NCI-H748 (cell line): ENCODE results near the gene RNF7.
A peak's percentile ranks its signal among the peaks of the same experiment; 100 is the strongest.
"Not testable (repeated sequence)": the region's sequence is repeated elsewhere in the genome, so short reads cannot be mapped to it uniquely, and the experiment has no call there.

ENCODE experiments used
- DNase-seq: peaks from one replicate; lab custom pipeline; 2025; ENCODE audit not compliant: unreplicated experiment; lab: John Stamatoyannopoulos, UW

The RNF7 gene

DNA sequence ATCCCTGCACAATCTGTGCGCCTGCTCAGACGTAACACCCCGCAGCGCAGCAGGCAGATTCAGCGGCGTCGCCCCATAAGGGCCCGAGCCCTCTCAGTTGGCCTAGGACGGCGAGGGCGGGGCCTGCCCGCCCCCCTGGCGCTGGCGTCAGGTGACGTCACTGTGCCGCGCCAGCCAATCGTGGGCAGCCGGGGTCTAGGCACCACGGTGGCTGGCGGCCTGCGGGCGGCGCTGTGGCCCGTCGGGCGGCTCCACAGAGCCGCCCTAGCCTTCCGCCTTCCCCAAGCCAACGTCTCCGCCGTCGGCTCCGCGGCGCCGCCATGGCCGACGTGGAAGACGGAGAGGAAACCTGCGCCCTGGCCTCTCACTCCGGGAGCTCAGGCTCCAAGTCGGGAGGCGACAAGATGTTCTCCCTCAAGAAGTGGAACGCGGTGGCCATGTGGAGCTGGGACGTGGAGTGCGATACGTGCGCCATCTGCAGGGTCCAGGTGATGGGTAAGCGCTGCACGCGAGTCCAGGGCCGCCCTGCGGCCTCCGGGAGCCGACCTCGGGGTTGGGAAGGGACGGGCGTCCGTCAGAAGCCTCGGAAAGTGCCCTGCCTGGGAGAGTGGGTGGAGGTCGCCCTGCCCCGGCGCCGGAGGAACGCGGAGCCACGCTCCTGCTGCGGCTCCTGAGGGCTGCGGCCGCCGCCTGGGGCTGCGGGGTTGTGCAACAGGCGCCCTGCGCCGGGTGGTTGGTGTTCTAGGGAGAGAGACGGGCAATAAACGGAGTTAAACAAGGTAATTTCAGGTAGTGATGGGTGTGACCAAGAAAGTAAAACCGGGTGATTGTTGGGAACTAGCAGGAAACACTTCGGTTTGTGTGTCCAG lies at the start of gene RNF7:
TSS of gene RNF7 (plus strand) at position 277 of the 869 bp plus-strand sequence. CDS start at position 321, 44 bp downstream.
- peak; percentile 93 for DNase-seq

DNA sequence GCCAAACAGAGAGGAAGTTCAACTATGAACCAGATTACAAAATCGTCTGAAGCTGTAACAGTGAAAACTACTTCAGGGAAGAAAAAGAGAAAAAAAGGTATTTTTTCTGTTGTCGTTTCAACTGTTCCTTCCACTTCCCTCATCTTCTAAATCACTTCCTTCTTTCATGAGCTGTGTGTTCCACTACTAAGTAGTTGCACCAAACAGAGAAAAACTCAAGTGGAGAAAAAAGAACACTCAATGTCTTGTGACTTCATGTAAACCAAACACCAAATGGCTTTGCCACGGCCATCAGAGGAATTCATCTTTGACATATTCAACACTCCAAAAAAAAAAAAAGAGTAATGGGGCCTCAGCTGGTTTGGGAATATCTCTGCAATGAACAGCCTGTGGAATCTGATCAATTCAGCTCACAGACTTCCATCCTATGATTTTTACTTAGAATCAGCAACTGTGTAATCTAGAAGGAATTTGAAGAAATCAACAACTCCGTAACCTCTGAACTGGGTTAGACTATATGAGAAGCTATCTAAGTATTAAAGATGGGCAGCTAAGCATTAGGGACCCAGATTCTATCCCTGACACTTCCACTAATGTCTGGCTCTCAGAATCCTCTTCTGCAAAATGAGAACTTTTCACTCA lies 47.5 kb upstream of the RNF7 start:
- DNase-seq = no peak

DNA sequence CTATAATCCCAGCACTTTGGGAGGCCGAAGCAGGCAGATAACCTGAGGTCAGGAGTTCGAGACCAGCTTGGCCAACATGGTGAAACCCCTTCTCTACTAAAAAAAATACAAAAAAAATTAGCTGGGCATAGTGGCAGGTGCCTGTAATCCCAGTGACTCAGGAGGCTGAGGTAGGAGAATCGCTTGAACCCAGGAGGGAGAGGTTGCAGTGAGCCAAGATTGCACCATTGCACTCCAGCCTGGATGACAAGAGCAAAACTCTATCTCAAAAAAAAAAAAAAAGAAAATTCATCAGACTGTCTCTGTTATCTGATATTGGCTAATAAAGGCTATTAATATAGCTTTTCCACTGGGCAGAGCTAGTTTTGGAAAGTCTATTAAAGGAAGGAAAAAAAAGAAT lies 46.6 kb upstream of the RNF7 start:
- DNase-seq = not testable (repeated sequence)

DNA sequence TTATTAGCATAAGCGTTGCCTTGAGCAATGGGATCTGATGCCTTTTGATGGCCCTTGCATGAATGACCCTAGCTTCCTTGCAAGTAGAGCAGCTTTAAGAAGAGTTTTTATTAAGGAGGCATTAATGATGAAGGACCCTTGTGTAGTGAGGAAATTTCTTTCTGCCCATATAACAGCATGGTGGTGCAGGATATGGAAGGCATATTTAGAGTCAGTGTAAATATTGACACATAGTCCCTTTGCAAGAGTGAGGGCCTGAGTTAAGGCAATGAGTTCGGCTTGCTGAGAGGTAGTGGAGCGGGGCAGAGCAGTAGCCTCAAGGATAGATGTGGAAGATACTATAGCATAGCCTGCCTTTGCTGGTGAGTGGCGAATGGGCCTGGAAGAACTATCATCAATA lies 45.1 kb upstream of the RNF7 start:
- not testable (repeated sequence) for DNase-seq

DNA sequence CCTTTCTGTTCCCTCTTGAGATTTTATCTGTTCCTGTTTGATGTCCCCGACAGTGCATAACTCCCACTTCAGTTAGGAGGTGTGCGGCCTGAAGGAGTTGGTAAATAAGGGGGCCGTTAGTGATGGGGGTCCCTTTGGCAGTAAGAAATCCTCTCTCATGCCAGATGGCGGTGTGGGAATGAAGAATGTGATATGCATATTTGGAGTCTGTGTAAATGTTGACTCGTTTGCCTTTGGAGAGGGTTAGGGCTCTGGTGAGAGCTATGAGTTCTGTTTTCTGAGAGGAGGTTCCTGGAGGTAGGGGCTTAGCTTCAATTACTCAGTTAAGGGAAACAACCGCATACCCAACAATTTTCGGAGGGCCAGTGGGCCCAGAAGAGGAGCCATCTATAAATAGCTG lies 38.8 kb upstream of the RNF7 start:
- DNase-seq = no peak

DNA sequence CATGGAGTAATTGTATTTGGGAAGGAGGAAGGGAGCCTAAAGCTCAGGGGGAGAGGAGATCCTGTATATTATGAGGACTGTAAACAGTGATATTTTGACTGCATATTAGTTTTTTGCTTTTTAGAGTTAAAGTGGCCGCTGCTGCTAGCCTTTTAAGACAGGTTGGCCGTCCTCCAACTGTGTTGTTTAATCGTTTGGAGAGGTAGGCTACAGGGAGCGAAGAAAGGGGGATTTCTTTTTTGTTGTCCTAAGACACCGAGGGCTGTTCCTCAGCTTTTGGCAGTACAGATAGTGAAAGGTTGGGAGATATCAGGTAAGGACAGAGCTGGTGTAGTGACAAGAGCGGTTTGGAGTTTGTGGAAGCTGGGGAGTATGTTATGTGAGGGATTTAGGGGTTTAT lies 38.2 kb upstream of the RNF7 start:
- no peak for DNase-seq

DNA sequence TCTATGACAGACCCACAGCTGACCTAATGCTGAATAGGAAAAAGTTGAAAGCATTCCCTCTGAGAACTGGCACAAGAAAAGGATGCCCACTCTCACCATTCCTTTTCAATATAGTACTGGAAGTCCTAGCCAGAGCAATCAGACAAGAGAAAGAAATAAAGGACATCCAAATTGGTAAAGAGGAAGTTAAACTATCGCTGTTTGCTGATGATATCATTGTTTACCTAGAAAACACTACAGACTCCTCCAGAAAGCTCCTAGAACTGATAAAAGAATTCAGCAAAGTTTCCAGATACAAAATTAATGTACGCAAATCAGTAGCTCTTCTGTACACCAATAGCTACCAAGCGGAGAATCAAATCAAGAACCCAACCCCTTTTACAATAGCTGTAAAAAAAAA lies 34.7 kb upstream of the RNF7 start:
- not testable (repeated sequence) for DNase-seq

DNA sequence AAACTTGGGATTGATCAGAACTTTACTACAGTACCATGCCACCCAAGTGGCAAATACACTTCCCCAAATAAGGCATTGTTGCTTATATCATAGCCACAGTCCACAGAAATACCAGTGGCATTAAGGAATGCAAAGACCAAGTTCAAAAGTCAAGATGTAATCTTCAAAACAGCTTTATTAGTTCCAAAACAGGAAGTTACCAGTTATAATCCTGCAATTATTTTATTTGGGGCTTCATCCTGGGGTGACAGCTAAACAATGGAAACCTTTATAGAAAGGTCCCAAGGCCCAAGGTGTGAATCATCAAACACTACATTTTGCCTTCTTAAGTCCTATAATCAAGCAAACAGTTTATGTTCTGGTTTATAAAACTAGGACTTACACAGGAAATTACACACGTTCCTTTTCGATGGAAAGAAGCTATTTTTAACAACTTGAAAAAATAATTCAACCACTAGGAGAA lies 30.3 kb upstream of the RNF7 start:
- no peak for DNase-seq

DNA sequence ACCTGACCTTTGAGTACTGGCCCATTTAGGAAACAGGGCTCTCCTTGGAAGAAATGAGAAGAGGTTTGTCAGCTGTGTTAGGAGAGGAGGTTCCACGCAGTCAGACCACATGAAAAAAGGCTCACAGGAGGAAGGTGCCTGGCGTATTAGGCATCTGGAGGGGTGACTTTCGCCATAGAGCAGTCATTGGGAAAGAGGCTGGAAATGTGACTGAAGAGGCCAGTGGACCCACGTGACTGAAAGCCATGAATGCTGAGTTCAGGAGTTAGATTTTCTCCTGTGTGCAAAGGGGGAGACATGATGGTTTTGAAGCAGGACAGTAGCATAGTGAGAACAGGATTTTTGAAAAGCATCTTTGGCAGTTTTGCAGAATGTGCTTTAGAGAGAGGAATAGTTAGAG lies 29.7 kb upstream of the RNF7 start:
- no peak for DNase-seq

DNA sequence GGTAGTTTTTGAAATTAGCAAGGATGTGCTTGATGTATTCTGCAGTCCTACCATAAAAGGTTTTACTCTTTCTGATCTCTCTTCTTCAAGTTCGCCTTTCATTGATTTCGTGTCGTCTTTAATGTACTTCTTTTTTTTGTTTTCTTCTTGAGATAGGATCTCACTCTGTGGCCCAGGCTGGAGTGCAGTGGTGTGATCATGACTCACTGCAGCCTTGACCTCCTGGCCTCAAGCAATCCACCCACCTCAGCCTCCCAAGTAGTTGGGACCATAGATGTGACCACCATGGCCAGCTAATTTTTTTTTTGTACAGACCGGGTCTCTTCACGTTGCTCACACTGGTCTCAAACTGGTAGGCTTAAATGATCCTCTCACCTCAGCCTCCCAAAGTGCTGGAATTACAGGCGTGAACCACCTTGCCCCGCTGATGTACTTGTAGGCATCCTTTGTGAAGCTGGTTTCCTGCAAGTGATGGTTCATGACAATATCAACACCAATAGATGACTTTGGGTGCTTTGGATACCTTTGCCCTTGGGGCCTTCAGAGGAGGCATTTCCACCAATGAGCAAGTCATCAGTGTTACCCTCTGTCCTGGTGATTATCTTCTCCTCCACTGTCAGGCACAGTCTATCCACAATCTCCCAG lies 28.9 kb upstream of the RNF7 start:
- DNase-seq = no peak

DNA sequence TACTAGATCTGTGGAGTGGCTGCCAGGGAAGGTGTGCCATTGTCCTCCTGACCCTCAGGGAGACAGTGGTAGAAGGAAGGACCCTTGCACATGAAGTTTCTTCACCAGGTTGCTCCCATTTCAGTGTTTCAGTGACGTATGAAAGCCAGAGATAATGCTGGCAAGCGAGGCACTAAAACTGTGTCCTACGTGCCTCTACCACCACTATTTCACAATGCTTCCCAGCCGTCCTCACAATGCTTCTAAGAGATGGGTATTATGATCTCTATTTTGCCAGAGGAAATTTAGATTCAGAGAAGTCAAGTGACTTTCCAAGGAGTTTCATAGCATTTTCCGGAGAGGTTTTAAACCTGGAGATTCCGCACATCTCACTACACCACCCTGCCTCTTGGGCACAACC lies 28.0 kb upstream of the RNF7 start:
- no peak for DNase-seq

DNA sequence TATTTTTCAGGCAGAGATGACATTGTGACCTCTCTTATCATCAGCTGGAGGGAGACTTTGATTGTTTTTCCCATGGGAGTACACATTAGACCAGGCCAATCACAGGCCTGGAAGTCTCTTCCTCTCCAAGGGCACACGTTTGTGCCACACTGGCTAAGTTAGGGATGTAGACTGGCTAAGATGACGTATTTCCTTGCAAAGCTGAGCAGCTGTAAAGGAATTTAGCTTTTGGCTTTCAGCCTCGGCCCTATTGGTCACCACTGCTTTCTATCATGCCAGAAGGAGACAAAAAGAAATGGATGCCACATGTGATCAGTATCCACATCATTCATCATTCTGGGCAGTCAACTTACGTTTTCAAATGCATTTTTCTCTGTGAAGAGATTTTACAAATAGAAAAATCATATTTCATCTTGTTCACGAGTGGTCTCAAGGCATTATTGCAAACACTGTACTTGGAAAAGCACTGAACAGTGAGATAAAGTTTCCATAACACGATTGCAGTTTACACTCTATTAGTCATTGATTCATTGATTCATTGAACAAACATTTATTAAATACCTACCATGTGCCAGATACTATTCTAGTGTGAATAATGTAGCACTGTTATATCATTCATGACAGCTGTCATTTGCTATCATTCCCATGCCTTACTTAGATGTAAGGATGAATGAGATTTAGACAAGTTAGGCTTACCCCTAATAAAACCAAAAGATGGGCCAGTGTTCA lies 27.0 kb upstream of the RNF7 start:
- no peak for DNase-seq

DNA sequence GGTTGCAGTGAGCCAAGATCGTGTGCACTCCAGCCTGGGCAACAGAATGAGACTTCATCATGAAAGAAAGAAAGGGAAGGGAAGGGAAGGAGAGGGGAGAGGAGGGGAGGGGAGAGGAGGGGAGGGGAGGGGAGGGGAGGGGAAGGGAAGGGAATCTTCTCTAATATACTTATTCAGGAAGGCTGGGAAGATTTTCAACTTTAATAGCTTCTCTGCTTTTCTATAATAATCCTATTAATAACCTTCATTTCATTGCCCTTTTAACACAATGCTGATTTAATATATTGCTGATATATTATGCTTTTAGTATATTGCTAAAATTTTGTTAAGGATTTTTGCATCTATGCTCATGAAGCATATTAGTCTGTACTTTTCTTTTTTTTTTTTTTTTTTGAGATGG lies 23.4 kb upstream of the RNF7 start:
- no peak for DNase-seq

DNA sequence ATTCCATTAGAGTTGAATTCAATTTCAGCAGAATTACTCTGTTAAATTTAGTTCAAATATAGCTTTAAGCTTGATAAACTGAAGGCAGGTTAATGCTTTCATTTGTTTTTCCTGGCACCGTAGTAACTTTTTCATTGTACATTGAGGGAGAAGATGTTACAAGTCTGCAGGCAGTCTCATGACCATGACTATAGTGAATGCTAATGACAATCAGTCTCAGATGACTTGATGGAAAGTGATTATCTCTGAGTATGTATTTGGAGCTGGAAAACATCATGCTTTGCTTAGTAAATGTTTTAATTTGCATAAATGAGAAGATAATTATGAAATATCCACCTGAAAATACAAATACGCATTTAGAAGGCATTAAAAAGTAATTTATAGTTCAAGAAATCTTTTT lies 16.0 kb upstream of the RNF7 start:
- no peak for DNase-seq

DNA sequence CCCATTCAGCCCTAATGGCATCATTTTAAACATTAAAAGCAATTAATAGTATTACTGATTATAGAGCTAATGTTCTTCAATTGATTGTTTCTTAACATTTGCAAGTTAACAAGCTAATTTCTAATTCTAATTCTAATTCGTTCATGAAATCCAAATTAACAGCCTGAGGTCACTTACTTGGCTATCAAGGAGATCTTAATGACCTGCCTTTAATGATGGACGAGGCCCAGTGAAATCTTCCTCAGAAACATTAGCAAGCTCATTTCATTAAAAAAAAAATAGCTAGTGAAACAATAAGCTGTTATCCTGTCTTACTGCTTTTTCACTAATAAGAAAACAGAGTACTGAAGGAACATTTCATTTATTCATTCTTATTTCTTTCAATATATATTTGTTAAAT lies 15.4 kb upstream of the RNF7 start:
- DNase-seq = no peak

DNA sequence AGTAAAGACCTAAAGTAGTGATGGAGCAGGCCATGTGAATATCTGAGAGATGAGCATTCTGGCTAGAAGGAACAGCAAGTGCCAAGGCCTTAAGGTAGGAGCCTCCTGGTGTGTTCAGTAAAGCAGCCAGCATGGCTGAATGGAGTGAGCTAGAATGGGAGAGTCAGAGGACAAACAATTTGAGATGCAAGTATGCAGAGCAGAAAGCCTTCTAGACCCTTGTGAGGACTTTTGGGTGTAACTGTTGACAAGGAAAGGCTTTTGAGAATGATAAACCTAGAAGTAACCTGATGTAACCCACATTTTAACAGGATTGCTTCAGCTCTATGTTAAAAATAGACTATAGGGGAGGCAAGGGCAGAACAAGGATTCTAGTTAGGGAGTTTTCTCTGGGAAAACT lies 14.8 kb upstream of the RNF7 start:
- DNase-seq = no peak

DNA sequence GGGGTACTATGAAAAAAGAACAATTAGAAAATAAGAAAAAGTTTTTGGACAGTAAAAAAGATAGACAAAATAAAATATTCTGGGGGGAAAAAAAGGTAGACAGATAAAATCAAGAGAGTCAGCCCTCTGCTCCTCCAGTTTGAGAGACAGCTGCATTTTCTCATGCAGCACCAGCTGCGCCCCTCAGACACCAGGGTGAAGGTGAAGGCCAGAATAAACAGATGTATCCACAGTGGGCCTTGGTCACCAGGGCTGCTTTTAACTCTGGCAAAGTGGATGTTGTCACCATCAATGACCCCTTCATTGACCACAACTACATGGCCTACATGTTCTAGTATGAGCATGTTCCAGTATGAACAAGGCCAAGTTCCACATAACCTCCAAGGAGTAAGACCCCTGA lies 13.9 kb upstream of the RNF7 start:
- DNase-seq = no peak

DNA sequence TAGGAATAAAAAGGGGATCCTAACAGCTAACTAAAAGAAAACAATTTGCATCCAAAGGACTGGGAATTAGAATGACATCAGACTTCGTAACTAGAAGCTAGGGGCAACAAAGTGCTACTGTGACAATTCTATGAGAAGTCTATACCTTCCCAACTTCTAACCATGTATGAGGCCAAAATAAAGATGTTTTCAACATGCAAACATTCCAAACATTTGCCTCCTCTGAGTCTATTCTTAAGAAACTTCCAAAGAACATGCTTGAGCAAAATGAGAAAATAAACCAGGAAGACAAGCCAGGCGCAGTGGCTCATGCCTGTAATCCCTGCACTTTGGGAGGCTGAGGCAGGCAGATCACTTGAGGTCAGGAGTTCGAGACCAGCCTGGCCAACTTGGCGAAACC lies 13.1 kb upstream of the RNF7 start:
- no peak for DNase-seq

DNA sequence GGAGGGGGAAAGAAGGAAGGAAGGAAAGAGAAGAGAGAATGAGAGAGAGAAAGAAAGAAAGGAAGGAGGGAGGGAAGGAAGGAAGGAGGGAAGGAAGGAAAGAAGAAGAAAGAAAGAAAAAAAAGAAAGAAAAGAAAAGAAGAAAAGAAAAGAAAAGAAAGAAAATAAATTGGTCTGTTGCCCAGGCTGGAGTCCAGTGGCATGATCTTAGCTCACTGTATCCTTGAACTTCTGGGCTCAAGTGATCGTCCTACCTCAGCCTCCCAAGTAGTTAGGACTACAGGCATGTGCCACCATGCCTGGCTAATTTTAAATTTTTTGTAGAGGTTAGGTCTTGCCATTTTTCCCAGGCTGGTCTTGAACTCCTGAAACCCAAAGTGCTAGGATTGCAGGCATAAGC lies 11.6 kb upstream of the RNF7 start:
- no peak for DNase-seq

DNA sequence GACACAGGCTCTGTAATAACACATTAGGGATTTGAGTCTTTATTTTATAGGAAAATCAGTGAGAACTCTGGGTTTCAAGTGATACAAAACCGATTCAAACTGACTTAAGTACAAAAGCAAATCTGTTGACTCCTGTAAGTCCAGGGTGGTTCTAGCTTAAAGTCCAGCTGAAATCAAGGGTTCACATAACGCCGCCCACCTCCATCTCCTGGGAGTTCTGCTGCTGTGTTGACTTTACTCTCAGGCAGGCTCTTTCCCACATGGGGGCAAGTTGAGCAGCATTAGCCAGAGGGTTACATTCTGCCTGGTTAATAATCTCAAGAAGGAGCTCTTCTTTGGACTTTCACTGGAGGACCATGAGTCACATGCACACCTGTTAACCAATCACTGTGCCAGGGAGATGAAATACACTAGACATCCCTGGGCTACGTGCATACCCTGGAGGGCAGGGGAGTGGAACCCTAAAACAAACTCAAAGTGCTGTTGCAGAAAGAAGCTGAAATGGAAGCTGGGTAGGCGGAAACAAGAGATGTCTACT lies 9.7 kb upstream of the RNF7 start:
- no peak for DNase-seq

DNA sequence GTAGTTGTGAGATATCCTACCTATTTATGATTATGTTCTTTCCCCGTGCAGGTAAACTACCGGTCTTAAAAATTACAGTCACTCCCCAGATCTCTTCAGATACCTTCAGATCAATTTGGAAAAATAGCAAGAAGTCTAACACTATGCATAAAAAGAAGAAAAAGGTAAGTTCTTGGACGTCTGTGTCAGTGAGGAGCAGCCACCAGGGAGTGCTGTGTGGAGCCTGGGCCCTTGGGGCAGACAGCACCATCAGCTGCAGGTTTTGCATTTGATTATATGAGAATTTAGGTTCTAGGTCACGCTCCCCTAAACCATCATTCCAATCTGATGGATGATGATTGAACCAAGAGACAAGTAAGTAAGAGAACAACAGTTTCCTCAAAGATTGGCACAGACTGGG lies 8.9 kb upstream of the RNF7 start:
- no peak for DNase-seq
